Measurements from ENCODE around the gene RPL5. TPM values are rescaled to one million over a fixed set of nuclear protein-coding genes. Genes with fewer than 3 reads are reported as not detected.

Gene RPL5
- total RNA-seq, 2 experiments from 2014 or later: 1,651 to 1,862 TPM

- H3K4me1 ChIP-seq (ENCODE audit: insufficient read depth, low read length, poor library complexity, severe bottlenecking): no peaks in the 10 kb centered on the region
- no peak for DNase-seq (ENCODE audit: low spot score)
- no peak overlapping the region for H3K4me2 ChIP-seq (ENCODE audit: low read length)
- H3K36me3 ChIP-seq (ENCODE audit: insufficient read depth, low read length): no peaks in the 10 kb centered on the region
- intact Hi-C loops (cut with micrococcal nuclease; ENCODE audit: unreplicated experiment): no loop called here
- no peaks in the 10 kb centered on the region for H3K9me3 ChIP-seq (ENCODE audit: low read length)
- CTCF ChIA-PET (ENCODE audit: unreplicated experiment): no interaction called here
- no TSS peak for BruUV-seq (replicated peaks)
- H2AFZ ChIP-seq (ENCODE audit: low read length): no peak overlapping the region
- POLR2A ChIA-PET: no interaction called here
- no peaks in the 10 kb centered on the region for H4K20me1 ChIP-seq (ENCODE audit: insufficient read depth, low read length)
- no peak overlapping the region for H3K27ac ChIP-seq (ENCODE audit: low read depth, low read length, poor library complexity, severe bottlenecking)
- H3K4me3 ChIP-seq (ENCODE audit: low read depth, low read length, poor library complexity, severe bottlenecking): no peak overlapping the region
- no peaks in the 10 kb centered on the region for H3K9me2 ChIP-seq (ENCODE audit: insufficient read depth, low read length)
- TF ChIP-seq EZH2phosphoT487 (IDR thresholded peaks at IDR 0.05; ENCODE audit: borderline replicate concordance, low read depth, low read length) (no peak), CTCF (conservative IDR thresholded peaks at IDR 0.05; ENCODE audit: low read length) (no peak)
- H3K79me2 ChIP-seq (ENCODE audit: insufficient read depth, low read depth, low read length): no peaks in the 10 kb centered on the region
Observed at GRCh38 chr1:92797297-92797696, 34.5 kb upstream of the RPL5 start.

- Histone ChIP-seq H2AFZ (ENCODE audit: low read length) (no peak overlapping the region), H3K4me1 (ENCODE audit: insufficient read depth, low read length, poor library complexity, severe bottlenecking) (no peaks in the 10 kb centered on the region), H4K20me1 (ENCODE audit: insufficient read depth, low read length) (no peaks in the 10 kb centered on the region), H3K27ac (ENCODE audit: low read depth, low read length, poor library complexity, severe bottlenecking) (no peak overlapping the region), H3K9me3 (ENCODE audit: low read length) (no peaks in the 10 kb centered on the region), H3K4me2 (ENCODE audit: low read length) (no peak overlapping the region), H3K9me2 (ENCODE audit: insufficient read depth, low read length) (no peaks in the 10 kb centered on the region), H3K36me3 (ENCODE audit: insufficient read depth, low read length) (no peaks in the 10 kb centered on the region), H3K79me2 (ENCODE audit: insufficient read depth, low read depth, low read length) (no peaks in the 10 kb centered on the region), H3K4me3 (ENCODE audit: low read depth, low read length, poor library complexity, severe bottlenecking) (no peak overlapping the region)
- CTCF ChIA-PET (ENCODE audit: unreplicated experiment): no interaction called here
- BruUV-seq (replicated peaks): no TSS peak
- intact Hi-C loops (cut with micrococcal nuclease; ENCODE audit: unreplicated experiment): no loop called here
- POLR2A ChIA-PET: interaction anchor here (0.9 to 1.2 kb wide), 2 partner anchors 13 to 23 kb away, joined by 3 read pairs; partner anchors contain the start of gene EVI5
- TF ChIP-seq CTCF (conservative IDR thresholded peaks at IDR 0.05; ENCODE audit: low read length) (no peak), EZH2phosphoT487 (IDR thresholded peaks at IDR 0.05; ENCODE audit: borderline replicate concordance, low read depth, low read length) (no peak)
- no peak for DNase-seq (ENCODE audit: low spot score)
Observed at GRCh38 chr1:92797961-92798360, 33.9 kb upstream of the RPL5 start.

GRCh38 chr1:92803140-92803887 lies 28.5 kb upstream of the RPL5 start:
- Histone ChIP-seq H3K27ac (ENCODE audit: low read depth, low read length, poor library complexity, severe bottlenecking) (no peak overlapping the region), H4K20me1 (ENCODE audit: insufficient read depth, low read length) (no peaks in the 10 kb centered on the region), H3K4me2 (ENCODE audit: low read length) (no peak overlapping the region), H3K9me3 (ENCODE audit: low read length) (no peaks in the 10 kb centered on the region), H3K36me3 (ENCODE audit: insufficient read depth, low read length) (no peaks in the 10 kb centered on the region), H2AFZ (ENCODE audit: low read length) (no peak overlapping the region), H3K9me2 (ENCODE audit: insufficient read depth, low read length) (no peaks in the 10 kb centered on the region), H3K79me2 (ENCODE audit: insufficient read depth, low read depth, low read length) (no peaks in the 10 kb centered on the region), H3K4me3 (ENCODE audit: low read depth, low read length, poor library complexity, severe bottlenecking) (no peak overlapping the region), H3K4me1 (ENCODE audit: insufficient read depth, low read length, poor library complexity, severe bottlenecking) (no peaks in the 10 kb centered on the region)
- no peak for DNase-seq (ENCODE audit: low spot score)
- ChIA-PET POLR2A (interaction anchor here (0.6 kb wide), 1 partner anchor 185 kb away, joined by 3 read pairs; no protein-coding TSS in a partner anchor), CTCF (ENCODE audit: unreplicated experiment) (no interaction called here)
- TF ChIP-seq CTCF (conservative IDR thresholded peaks at IDR 0.05; ENCODE audit: low read length) (no peak), EZH2phosphoT487 (IDR thresholded peaks at IDR 0.05; ENCODE audit: borderline replicate concordance, low read depth, low read length) (no peak)
- intact Hi-C loops (cut with micrococcal nuclease; ENCODE audit: unreplicated experiment): no loop called here
- BruUV-seq (replicated peaks): no TSS peak

All from OCI-LY7 (cell line).